ENCODE measurements around the gene HDAC4.

HDAC4 gene

GRCh38 chr2:239275847-239276831, 124.7 kb downstream of the HDAC4 start:
- no peak for DNase-seq

GRCh38 chr2:239275044-239275685, 125.7 kb downstream of the HDAC4 start:
- peak; percentile 82 for DNase-seq

- no peak for DNase-seq
Measured at GRCh38 chr2:239274391-239275043, 126.3 kb downstream of the HDAC4 start.

GRCh38 chr2:239273280-239274234, 127.3 kb downstream of the HDAC4 start:
- no peak for DNase-seq

GRCh38 chr2:239272626-239273025, 128.2 kb downstream of the HDAC4 start:
- DNase-seq = no peak

GRCh38 chr2:239271882-239272281, 128.9 kb downstream of the HDAC4 start:
- no peak for DNase-seq

GRCh38 chr2:239271471-239271870, 129.3 kb downstream of the HDAC4 start:
- DNase-seq = no peak

GRCh38 chr2:239269916-239270315, 130.9 kb downstream of the HDAC4 start:
- DNase-seq = no peak

- no peak for DNase-seq
Measured at GRCh38 chr2:239269173-239269885, 131.5 kb downstream of the HDAC4 start.

GRCh38 chr2:239268549-239268948, 132.3 kb downstream of the HDAC4 start:
- no peak for DNase-seq

GRCh38 chr2:239268082-239268481, 132.7 kb downstream of the HDAC4 start:
- DNase-seq = no peak

- DNase-seq = peak; percentile 84
Measured at GRCh38 chr2:239267288-239267951, 133.4 kb downstream of the HDAC4 start.

GRCh38 chr2:239266779-239267287, 134.0 kb downstream of the HDAC4 start:
- no peak for DNase-seq

GRCh38 chr2:239266434-239266766, 134.4 kb downstream of the HDAC4 start:
- DNase-seq = no peak

GRCh38 chr2:239265681-239266433, 135.0 kb downstream of the HDAC4 start:
- DNase-seq = no peak

GRCh38 chr2:239264838-239265651, 135.8 kb downstream of the HDAC4 start:
- DNase-seq = peak; percentile 37

GRCh38 chr2:239264492-239264837, 136.4 kb downstream of the HDAC4 start:
- DNase-seq = no peak

- no peak for DNase-seq
Measured at GRCh38 chr2:239263669-239264491, 136.9 kb downstream of the HDAC4 start.

- DNase-seq = no peak
Measured at GRCh38 chr2:239263231-239263630, 137.6 kb downstream of the HDAC4 start.
